Right forelimb (tissue), 1 donor: ENCODE measurements around the gene PROM2.
"Not testable (repeated sequence)": the region's sequence is repeated elsewhere in the genome, so short reads cannot be mapped to it uniquely, and the experiment has no call there.

Experiments
- DNase-seq: peaks from one replicate; pipeline ENCODE4 v3.0.0-alpha.2; 2018

The PROM2 gene, protein sequence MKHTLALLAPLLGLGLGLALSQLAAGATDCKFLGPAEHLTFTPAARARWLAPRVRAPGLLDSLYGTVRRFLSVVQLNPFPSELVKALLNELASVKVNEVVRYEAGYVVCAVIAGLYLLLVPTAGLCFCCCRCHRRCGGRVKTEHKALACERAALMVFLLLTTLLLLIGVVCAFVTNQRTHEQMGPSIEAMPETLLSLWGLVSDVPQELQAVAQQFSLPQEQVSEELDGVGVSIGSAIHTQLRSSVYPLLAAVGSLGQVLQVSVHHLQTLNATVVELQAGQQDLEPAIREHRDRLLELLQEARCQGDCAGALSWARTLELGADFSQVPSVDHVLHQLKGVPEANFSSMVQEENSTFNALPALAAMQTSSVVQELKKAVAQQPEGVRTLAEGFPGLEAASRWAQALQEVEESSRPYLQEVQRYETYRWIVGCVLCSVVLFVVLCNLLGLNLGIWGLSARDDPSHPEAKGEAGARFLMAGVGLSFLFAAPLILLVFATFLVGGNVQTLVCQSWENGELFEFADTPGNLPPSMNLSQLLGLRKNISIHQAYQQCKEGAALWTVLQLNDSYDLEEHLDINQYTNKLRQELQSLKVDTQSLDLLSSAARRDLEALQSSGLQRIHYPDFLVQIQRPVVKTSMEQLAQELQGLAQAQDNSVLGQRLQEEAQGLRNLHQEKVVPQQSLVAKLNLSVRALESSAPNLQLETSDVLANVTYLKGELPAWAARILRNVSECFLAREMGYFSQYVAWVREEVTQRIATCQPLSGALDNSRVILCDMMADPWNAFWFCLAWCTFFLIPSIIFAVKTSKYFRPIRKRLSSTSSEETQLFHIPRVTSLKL

DNA sequence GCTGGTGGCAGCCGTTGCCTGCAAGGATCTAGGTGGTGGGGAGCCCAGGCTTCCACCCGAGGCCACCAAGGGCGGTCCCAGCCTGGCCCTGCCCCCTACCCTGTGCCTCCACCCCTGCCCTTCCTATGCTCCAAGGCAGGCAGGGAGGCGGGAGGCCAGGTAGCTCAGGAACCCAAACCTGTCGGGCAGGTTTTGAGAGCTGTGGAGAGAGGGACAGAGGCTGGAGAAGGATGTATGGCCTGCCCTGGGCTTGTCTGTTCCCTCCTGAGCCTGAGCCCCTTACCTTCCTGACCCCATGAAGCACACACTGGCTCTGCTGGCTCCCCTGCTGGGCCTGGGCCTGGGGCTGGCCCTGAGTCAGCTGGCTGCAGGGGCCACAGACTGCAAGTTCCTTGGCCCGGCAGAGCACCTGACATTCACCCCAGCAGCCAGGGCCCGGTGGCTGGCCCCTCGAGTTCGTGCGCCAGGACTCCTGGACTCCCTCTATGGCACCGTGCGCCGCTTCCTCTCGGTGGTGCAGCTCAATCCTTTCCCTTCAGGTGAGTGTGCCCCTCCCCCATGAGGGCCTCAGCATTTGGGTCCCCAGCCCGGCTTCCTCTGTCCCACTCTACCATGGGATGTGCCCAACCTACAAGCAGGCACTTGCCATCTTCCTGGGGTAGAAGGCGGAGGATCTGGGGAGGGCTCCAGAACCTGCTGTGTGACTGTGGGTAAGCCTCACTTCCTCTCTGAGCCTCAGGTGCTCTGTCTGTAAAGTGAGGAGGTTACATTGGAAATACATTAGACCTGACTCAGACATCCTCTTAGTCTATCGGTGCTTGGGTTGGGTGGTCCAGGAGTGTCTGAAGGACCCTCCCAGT is at the start of gene PROM2:
Gene PROM2 (plus strand): TSS at position 159 of the 860 bp plus-strand sequence. CDS start 137 bp downstream, at position 296.
- no peak for DNase-seq

DNA sequence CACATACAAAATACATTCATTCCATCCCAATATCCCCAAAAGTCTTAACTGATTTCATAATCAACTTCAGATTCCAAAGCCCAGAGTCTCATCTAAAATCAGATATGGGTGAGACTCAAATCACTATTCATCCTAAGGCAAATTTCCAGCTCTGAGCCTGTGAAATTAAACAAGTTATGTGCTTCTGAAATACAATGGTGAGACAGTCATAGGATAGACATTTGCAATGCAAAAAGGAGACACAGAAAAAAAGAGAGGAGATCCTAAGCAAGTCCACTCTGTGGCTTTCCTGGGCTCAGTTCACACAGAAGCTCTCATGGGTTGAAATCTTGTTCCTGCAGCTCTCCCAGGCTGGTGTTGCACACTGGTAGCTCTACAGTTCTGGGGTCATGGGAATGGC is 48.6 kb upstream of the PROM2 start:
- DNase-seq: no peak

DNA sequence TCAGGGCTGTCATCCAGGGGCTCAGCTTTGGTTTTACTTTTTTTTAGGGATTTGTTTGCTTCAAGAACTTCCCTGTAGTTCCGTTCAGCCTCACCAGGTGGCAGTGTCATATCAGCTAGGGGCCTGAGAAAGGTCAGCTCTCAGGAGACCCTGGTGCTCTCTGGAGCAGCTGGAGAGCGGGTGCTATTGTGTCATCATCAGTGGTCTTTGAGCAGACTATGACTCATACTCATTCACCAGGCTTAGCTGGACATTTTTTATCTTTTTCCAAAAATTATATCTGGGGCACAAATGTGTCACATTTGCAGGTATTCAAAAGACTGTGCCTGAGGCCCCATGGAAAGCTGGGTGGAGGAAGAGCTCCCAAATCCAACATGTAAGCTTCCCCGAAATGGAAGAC is 42.5 kb upstream of the PROM2 start:
- peak; percentile 63 for DNase-seq

DNA sequence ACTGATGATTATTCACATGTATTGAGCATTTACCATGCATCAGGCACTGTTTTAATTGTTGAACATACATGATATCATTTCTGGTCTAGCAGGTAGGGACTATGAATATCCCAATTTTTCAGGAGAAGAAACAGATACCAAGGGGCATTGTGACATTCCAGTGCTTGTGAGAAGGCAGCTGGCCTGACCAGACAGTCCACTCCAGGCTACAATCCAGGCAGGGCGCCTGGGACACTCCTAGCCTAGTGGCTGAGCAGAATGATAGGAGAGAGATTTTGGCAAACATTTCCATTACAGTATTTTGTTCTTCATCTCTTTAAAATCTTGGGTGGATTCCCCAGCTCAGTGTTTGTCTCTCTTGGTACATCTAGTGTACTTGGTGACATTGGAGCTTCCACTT is 42.0 kb upstream of the PROM2 start:
- DNase-seq: no peak

DNA sequence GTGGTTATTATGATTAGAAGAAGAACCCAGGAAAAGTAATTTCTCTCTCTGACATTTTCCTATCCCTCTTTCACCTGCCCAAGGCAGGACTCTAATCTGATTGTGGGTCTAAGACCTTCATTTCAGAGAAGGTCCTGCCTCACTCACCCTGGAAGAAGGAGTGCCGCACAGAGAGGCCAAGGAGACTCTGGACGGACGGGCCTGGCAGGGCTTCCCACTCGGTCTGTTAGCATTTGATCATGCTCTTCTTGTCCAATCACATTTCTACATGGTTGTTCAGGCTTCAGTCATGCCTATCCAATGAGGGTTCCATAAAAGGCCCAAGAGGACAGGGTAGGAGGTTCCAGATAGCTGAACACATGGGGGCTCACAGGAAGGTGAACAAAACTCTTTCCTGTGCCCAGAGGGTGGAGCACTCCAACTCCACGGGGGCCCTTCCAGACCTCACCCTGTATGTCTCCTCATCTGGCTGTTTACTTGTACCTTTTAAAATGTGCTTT is 39.9 kb upstream of the PROM2 start:
- no peak for DNase-seq

DNA sequence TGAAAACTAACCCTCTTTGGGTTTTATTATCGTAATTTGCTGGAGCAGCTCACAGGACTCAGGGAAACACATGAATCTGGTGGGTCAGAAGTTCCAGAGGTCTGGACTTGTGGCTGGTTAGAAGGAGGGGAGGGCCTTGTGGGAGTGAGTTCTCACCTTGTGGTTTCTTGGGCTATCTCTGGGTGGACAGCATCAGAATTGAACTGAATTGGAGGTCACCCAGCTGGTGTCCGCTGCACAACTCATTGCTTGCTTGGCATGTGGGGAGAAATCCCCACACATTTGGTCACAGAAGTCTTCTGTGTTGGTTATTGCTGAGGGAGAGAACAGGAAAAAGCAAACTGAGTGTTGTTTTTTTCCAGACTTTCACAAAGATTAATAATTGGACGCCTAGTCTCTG is 39.4 kb upstream of the PROM2 start:
- DNase-seq: no peak

DNA sequence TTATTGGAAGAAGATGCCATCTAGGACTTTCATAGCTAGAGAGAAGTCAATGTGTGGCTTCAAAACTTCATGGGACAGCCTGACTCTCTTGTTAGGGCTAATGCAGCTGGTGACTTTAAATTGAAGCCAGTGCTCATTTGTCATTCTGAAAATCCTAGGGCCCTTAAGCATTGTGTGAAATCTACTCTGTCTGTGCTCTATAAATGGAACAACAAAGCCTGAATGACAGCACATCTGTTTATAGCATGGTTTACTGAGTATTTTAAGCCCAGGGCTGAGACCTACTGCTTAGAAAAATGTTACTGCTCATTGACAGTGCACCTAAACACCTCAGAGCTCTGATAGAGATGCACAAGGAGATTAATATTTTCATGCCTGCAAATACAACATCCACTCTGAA is 36.1 kb upstream of the PROM2 start:
- DNase-seq: no peak

DNA sequence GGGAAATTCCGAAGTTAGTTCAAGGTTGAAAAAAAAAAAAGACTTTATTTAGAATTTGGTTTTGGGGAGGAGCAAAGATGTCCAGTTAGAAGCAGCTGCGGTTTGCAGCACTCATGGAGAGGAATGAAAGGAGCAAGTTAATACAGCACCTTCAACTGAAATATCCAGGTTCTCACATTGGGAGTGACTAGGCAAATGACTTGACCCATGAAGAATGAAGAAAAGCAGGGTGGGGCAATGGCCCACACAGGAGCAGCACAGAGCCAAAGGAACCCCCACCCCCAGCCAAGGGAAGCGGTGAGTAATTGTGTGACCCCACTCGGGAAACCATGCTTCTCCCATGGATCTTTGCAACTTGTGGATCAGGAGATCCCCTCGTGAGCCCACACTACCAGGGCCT is 34.2 kb upstream of the PROM2 start:
- no peak for DNase-seq

DNA sequence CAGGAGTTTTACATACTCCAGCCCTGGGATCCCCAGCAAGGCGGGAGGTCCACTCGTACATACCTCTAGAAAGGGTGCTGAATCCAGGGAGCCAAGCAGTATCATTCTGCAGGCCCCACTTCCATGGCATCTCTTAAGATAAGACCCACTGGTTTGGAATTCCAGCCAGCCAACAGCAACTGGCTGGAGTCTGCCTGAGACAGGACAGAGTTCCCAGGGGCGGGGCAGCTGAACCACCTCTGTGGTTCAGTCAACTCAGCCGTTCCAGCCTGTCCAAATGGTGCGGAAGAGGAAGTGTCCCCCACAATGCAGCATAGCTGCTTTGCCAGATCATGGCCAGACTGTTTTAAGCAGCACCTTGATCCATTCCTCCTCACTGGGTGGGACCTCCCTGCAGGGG is 33.7 kb upstream of the PROM2 start:
- DNase-seq: no peak

DNA sequence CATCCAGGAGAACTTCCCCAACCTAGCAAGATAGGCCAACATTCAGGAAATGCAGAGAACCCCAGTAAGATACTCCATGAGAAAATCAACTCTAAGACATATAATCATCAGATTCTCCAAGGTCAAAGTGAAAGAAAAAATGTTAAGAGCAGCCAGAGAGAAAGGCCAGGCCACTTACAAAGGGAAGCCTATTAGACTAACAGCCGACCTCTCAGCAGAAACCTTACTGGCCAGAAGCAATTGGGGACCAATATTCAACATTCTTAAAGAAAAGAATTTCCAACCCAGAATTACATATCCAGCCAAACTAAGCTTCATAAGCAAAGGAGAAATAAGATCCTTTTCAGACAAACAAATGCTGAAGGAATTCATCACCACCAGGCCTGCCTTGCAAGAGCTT is 32.2 kb upstream of the PROM2 start:
- DNase-seq: not testable (repeated sequence)

DNA sequence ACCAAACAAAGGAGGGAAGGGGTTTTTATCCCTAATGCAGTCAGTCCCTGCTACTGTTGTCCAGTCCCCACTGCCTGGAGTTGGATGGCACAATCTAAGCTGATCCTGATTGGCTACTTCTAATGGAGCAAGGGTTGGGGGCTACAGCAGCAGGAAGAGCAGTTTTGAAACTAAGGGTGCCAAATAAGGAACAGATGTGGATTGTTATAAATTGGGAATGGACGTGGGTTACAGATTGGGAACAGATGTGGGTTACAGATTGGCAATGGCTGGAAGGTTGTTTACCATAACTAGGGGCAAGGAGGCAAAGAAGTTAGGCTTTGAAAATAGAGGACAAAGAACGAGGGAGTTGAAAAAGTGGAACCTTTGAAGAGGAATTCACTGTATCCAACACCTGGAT is 16.0 kb upstream of the PROM2 start:
- no peak for DNase-seq

DNA sequence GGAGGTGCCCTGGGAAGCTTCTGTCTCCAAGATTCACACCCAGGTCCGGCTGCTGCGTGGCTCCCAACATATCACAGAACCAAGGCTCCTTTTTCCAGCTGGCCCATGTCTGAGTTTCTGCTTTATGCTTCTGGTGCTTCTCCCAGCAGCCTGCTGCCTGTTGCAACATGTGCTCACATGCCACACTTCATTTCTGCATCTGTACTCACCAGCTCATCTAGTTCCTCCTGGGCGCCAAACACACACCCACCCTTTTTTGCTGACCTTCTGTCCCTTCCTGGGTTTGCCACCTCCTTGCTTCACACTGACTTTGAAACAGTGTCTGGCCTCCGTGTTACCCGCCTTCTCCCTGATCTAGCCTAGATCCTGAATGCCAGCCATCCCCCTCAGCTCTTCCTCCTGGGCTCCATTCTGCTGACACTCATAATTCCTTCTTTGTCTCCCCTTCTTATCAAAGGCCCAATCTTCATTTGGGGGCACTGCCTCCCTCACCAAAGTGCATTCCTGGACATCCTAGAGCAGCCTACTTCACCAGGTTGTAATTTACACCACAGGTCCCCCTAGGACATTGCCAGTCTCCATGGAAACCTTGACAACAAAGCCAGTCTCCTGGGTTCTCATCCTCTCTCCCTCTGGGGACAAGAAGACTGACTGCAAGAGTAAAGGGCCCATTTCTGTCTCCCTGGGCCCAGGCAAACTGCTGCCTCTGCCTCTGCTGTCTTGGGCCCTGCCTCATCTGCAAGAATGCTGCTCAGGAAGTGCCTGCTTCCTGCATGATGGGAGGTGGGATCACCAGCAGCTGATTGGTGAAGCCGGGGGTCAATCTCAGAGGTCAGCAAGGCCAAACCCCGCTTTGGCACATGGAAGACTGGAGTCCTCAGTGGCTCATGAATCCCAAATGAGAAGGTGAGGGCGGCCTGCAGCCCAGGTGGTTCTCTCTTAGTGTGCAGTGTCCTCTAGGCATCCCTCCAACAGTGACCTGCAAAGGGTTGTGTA is 13.9 kb upstream of the PROM2 start:
- no peak for DNase-seq

DNA sequence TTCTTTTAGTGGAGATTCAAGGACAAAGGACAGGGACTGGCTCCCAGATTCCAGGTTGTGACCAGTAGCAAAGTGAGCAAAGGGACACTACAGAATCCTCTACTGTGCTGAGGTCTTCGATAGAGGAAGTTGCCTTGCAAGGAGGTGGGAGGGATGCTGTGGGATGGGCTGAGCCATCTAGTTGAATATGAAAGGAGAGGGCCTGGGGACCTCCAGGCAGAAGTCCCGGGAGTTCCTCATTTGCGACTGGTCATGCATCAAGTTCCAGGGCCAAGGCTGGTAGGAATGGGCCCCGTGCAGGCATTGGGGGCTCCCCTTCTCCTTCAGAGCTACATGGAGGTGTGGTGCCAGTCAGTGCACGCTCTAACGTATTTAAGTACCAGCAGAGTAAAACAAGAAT is 12.6 kb upstream of the PROM2 start:
- no peak for DNase-seq

DNA sequence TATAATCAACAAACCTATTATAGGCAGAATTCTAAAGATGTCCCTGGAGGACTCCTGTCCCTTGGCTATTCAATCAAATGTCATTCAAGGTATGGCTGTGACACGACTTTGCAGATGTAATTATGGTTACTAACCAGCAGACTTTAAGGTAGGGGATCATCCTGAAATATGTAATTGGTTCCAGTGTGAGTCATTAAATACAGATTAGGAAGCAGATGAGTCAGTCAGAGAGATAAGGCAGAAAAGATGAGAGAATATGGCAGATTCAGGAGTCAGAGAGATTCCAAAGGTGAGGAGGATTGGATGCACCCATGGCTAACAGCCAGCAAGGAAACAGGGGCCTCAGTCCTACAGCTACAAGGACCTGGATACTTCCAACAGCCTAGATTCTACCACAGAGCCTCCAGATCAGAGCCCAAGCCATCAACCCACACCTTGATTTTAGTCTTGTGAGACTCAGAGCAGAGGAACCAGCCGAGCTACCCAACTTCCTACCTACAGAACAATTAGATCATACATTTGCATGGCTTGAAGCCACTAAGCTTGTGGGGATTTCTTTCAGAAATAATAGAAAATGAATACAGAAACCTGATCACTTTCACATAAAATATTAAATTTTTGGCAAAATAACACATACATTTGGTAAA is 11.2 kb upstream of the PROM2 start:
- no peak for DNase-seq

DNA sequence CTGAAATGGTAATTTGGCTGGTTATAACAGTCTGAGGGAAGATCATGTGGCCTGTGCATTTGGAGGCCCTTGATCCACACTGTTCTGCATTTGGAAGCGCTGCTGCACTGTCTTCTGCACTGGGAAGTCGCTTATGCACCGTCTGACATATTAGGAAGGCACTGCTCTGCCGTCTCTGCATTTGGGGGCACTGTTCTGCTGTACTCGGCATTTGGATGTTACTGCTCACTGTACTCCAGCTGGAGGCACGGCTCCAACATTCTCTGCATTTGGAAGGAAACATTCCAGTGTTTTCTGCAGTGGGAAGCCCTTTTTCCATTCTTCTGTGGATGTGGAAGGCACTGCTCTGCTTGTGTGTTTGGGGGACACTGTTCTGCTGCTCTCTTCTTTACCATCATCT is 9.6 kb upstream of the PROM2 start:
- DNase-seq: peak; percentile 42

DNA sequence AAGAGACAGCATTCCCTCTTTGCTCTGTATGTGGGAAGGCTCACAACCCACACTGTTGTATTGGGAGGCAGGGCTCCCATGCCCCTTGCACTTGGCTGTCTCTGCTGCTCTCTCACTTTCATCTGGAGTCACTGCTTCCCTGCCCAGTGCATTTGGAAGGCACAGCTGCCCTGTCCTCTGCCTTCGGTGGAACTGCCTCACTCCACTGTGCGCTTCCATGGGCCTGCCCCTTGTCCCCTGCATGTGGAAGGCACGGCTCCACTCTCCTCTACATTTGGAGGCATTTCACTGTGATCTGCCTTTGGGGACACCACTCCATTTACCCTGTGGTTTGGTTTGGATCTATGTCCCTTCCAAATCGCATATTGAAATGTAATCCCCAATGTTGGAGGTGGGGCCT is 9.1 kb upstream of the PROM2 start:
- peak; percentile 30 for DNase-seq

DNA sequence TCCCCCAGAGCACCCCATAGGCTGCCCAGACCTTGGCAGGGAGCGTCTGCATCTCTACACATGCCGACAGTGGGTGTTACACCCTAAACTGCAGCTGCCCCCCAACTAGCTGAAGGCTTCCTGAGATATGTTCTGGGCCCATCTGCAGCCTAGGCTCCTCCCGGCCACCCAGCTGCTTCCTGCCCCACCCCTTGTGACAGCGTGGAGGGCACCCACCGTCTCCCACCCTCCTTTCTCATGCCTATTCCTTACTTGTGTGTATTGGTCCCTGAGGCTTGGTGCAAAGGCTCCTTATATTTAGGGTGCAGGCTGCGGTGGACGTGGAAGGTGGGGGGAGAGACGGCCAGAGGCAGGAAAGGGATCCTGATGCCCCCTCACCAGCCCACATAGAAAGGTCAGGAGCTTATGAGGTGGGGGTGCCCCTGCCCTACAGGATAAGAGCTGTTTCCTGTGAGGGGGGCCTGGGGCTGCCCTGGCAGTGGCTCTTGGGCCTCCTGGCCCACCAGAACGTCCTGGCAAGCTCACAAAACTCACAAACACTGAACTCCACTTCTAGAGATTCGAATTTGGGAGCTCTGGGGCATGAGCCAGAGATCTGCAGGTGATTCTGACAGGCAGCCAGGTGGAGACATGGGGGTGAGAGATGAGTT is 7.3 kb upstream of the PROM2 start:
- DNase-seq: peak; percentile 19

DNA sequence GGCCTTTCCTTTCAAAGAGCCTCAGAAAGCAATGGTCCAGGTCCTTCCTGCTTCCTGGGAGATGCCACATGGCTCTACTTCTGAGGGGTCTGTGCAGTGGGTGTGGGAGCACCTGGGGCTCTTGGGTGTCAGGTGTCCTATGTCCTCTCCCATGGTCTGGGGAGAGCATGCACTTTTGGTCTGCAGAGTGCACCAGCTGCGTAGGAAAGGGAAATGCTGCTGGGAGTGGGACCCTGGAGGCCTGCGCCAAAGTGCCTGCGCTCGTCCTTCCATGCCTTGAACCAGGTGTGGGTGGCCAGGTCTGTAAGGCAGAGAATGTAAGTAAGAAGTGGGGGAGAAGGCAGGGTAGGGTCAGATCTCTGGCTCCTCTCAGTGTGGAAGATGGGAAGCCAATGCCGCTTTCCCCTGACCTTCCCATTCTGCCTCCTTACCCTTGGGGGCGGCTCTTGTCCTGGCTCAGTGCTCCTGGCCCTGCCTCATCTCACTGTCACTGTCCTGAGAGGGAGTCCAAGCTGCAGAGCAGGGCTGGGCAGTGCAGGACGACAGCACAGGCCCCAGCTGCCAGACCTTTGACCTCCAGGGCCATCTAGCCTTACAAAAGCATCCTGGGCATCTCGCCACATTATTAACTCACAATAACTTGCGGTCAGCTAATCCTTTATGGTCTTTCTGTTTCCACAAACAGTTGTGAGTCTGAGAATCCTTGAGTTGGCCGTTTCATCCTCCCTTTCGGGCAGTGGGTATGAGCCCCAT is 6.6 kb upstream of the PROM2 start:
- DNase-seq: peak; percentile 13

DNA sequence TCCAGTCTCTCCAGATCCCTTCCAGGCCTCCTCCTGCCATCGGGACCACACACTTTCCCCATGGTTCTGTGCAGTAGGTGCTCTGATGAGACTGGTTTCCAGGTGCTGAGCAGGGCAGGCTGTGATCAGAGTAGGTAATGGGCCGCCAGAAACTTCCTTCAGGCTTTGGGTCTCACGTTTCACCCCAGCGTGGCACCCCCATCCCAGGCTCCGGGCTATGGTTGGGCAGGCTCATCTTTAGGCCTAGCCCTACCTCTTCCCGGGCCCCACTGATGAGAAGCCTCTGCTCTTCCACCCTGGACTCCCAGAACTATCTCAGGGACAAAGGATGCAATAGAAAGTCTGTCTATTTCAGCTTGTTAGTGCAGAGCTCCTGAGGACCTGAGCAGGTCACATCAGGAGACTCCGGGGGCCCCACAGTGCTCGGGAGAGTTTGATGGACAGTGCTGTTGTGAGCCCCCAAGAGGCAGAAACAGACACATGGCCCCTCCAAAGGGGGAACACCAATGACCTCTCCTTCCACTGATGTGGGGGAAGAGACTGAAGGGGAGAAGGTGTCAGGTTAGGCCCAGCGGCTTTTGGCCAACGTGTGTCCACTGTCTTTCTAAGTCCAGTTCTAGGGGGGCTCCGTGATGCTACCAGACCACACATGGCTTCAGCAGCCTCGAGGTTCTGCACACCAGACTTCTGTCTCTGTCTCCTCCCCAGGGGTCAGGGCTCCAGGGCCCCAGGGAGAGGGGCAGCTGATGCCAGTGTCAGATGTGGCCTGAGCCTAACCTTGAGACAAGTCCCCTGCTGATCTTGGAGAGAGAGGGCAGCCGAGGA is 5.8 kb upstream of the PROM2 start:
- DNase-seq: peak; percentile 17
